GDM1 (cell line): Measurements from ENCODE around the gene RAB3IL1.

Source experiments
- DNase-seq: peaks from one replicate; lab custom pipeline; 2025; lab: John Stamatoyannopoulos, UW

Gene RAB3IL1

GRCh38 chr11:61866231-61866957 lies 51.0 kb downstream of the RAB3IL1 start:
- DNase-seq, result no peak

GRCh38 chr11:61864814-61865775 lies 52.3 kb downstream of the RAB3IL1 start:
- DNase-seq, result no peak

GRCh38 chr11:61863548-61864081 lies 53.8 kb downstream of the RAB3IL1 start:
- DNase-seq, result no peak

GRCh38 chr11:61862714-61863547 lies 54.4 kb downstream of the RAB3IL1 start:
- no peak for DNase-seq

GRCh38 chr11:61861634-61862033 lies 55.7 kb downstream of the RAB3IL1 start:
- no peak for DNase-seq

GRCh38 chr11:61860054-61860903 lies 57.1 kb downstream of the RAB3IL1 start:
- DNase-seq, result no peak

- DNase-seq, result no peak
Measured at GRCh38 chr11:61855939-61856680, 61.3 kb downstream of the RAB3IL1 start.

GRCh38 chr11:61854966-61855714 lies 62.2 kb downstream of the RAB3IL1 start:
- DNase-seq, result no peak

GRCh38 chr11:61854206-61854895 lies 63.0 kb downstream of the RAB3IL1 start:
- DNase-seq, result no peak

- DNase-seq, result no peak
Measured at GRCh38 chr11:61853698-61854169, 63.6 kb downstream of the RAB3IL1 start.

GRCh38 chr11:61851900-61852295 lies 65.5 kb downstream of the RAB3IL1 start:
- no peak for DNase-seq

GRCh38 chr11:61851113-61851899 lies 66.1 kb downstream of the RAB3IL1 start:
- no peak for DNase-seq

- no peak for DNase-seq
Measured at GRCh38 chr11:61850687-61851086, 66.7 kb downstream of the RAB3IL1 start.

GRCh38 chr11:61848631-61849030 lies 68.7 kb downstream of the RAB3IL1 start:
- DNase-seq, result no peak

GRCh38 chr11:61847914-61848581 lies 69.3 kb downstream of the RAB3IL1 start:
- DNase-seq, result no peak
